ENCODE data around the gene OR51E1. TPM values are rescaled to one million over a fixed set of nuclear protein-coding genes. Genes with fewer than 3 reads are reported as not detected.

OR51E1 gene
- total and polyA plus RNA-seq, 9 of the 15 experiments (the other 6 are each of a cell fraction or from before 2014, with no cell fraction given) = 0.03 to 0.04 TPM; not detected in 7

DNA sequence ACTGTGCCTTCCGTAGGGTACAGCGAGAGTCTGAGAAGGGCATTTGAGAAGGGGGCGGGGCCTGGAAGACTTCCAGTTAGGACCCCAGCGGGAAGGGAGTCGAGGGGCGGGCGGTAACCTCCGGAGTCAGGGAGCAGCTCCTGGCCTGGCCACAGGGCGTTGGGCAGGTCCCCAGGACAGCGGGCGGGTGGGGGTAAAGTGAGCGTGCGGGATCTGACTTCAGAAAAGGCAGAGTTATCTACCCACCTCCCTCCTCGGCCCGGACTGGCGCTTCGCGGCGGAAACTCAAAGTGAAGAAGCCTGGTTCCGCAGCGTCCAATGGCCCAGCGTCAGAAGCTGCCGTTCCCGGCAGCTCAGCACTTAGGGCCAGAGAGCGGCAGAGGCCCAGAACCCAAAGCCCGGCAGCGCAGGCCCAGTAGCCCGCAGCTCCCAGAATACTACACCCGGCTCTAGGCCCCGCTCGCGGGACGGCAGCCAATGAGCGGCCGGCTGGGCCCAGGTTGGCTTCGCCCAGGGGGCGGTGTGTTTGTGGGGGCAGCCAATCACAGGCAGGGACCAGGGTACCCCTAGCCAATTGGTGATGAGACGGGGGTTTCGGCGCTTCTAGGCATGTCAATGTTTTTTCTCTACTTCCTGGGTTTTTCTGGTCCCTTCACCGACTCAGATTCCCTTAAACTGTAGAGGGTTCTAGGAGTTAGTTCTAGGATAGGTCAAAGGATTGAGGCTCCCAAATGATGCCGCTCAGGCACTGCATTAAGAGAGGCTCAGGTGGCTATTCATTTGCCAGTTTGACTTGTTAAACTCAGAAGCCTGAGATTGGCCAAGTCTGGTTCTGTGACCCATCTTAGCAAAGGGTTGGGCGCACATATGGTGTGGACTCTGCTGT, 35.8 kb upstream of the OR51E1 start, which contains the start of gene TRIM68 (continued):
- no peak for TF ChIP-seq CAMTA2 (CRISPR knock-in tag; conservative IDR thresholded peaks at IDR 0.05)
- TF ChIP-seq, protein P1, sequence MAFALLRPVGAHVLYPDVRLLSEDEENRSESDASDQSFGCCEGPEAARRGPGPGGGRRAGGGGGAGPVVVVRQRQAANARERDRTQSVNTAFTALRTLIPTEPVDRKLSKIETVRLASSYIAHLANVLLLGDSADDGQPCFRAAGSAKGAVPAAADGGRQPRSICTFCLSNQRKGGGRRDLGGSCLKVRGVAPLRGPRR (CRISPR knock-in tag; IDR thresholded peaks at IDR 0.05) = no peak
- TF ChIP-seq, protein P2, sequence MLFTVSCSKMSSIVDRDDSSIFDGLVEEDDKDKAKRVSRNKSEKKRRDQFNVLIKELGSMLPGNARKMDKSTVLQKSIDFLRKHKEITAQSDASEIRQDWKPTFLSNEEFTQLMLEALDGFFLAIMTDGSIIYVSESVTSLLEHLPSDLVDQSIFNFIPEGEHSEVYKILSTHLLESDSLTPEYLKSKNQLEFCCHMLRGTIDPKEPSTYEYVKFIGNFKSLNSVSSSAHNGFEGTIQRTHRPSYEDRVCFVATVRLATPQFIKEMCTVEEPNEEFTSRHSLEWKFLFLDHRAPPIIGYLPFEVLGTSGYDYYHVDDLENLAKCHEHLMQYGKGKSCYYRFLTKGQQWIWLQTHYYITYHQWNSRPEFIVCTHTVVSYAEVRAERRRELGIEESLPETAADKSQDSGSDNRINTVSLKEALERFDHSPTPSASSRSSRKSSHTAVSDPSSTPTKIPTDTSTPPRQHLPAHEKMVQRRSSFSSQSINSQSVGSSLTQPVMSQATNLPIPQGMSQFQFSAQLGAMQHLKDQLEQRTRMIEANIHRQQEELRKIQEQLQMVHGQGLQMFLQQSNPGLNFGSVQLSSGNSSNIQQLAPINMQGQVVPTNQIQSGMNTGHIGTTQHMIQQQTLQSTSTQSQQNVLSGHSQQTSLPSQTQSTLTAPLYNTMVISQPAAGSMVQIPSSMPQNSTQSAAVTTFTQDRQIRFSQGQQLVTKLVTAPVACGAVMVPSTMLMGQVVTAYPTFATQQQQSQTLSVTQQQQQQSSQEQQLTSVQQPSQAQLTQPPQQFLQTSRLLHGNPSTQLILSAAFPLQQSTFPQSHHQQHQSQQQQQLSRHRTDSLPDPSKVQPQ (CRISPR knock-in tag; IDR thresholded peaks at IDR 0.05; ENCODE audit: borderline replicate concordance) = no peak
- TF ChIP-seq NR1H2 (CRISPR knock-in tag; IDR thresholded peaks at IDR 0.05) = no peak
- TF ChIP-seq ELF2 (CRISPR knock-in tag; IDR thresholded peaks at IDR 0.05) = no peak
- no peak for TF ChIP-seq CBX2 (IDR thresholded peaks at IDR 0.05; ENCODE audit: insufficient read depth, low read length, poor library complexity, severe bottlenecking)
- no peak for TF ChIP-seq TARDBP (IDR thresholded peaks at IDR 0.05)
- peak; percentile 93 for TF ChIP-seq FOS (IDR thresholded peaks at IDR 0.05; ENCODE audit: extremely low read depth, insufficient read length)
- no peak for TF ChIP-seq POU5F1 (IDR thresholded peaks at IDR 0.05; ENCODE audit: borderline replicate concordance, low read depth, low read length, partially characterized antibody)
- no peak for TF ChIP-seq RFX1 (IDR thresholded peaks at IDR 0.05)
- no peak for TF ChIP-seq SIN3A (IDR thresholded peaks at IDR 0.05; ENCODE audit: borderline replicate concordance in 2 of 2, control insufficient read depth in 1 of 2, low read depth in 2 of 2, low read length in 2 of 2)
- TF ChIP-seq SREBF1 (IDR thresholded peaks at IDR 0.05; ENCODE audit: borderline replicate concordance, low read depth, low read length) = no peak
- no peak for TF ChIP-seq RBM14 (IDR thresholded peaks at IDR 0.05; ENCODE audit: borderline replicate concordance, insufficient read depth, low read depth, low read length)
- TF ChIP-seq FOXA1 (IDR thresholded peaks at IDR 0.05; ENCODE audit: borderline replicate concordance) = no peak
- TF ChIP-seq ZNF134 (CRISPR knock-in tag; conservative IDR thresholded peaks at IDR 0.05) = no peak
- TF ChIP-seq PRDM10 (IDR thresholded peaks at IDR 0.05; ENCODE audit: partially characterized antibody) = peak; percentile 48
- TF ChIP-seq ZFP91 (CRISPR knock-in tag; IDR thresholded peaks at IDR 0.05) = no peak

Data from K562 (cell line).